Activated CD4-positive, alpha-beta T cell treated with anti-CD3 and anti-CD28 coated beads, Interleukin-2, amount 50 U/mL, for 4 hours (primary cell): ENCODE results near the gene TRPC4AP.

Source experiments
- DNase-seq, 2 experiments: peaks; one replicate each; pipeline ENCODE4 v3.0.0-alpha.2; 2020

The TRPC4AP gene

GRCh38 chr20:34984756-34985261 is 107.8 kb downstream of the TRPC4AP start:
- no peak for DNase-seq

GRCh38 chr20:34983995-34984735 is 108.4 kb downstream of the TRPC4AP start:
- no peak for DNase-seq

- DNase-seq: no peak
Observed at GRCh38 chr20:34983089-34983820, 109.4 kb downstream of the TRPC4AP start.

- no peak for DNase-seq
Observed at GRCh38 chr20:34982270-34983088, 110.1 kb downstream of the TRPC4AP start.

GRCh38 chr20:34980543-34981233 is 111.9 kb downstream of the TRPC4AP start:
- no peak for DNase-seq

GRCh38 chr20:34979366-34980153 is 113.0 kb downstream of the TRPC4AP start:
- no peak for DNase-seq

GRCh38 chr20:34978092-34978744 is 114.4 kb downstream of the TRPC4AP start:
- DNase-seq: no peak

- DNase-seq: no peak
Observed at GRCh38 chr20:34977365-34978091, 115.1 kb downstream of the TRPC4AP start.

GRCh38 chr20:34976286-34976685 is 116.3 kb downstream of the TRPC4AP start:
- DNase-seq: no peak

- no peak for DNase-seq
Observed at GRCh38 chr20:34974246-34974645, 118.4 kb downstream of the TRPC4AP start.

- DNase-seq: no peak
Observed at GRCh38 chr20:34971561-34972235, 120.9 kb downstream of the TRPC4AP start.

GRCh38 chr20:34970846-34971560 is 121.6 kb downstream of the TRPC4AP start:
- DNase-seq: no peak

GRCh38 chr20:34970193-34970840 is 122.3 kb downstream of the TRPC4AP start:
- DNase-seq: no peak

- no peak for DNase-seq
Observed at GRCh38 chr20:34968042-34968775, 124.4 kb downstream of the TRPC4AP start.

GRCh38 chr20:34967421-34967820 is 125.2 kb downstream of the TRPC4AP start:
- DNase-seq: no peak

- no peak for DNase-seq
Observed at GRCh38 chr20:34965051-34965450, 127.6 kb downstream of the TRPC4AP start.

- no peak for DNase-seq
Observed at GRCh38 chr20:34964486-34964885, 128.1 kb downstream of the TRPC4AP start.
